T-helper 1 cell treated with Interleukin-12 subunit alpha and Interleukin-12 subunit beta and Interleukin-4 antibody, amounts not matched to agents 30 μg/mL and 1 μg/mL, for 36 hours (primary cell): ENCODE measurements around the gene DOCK9.

Source experiments
- H3K27ac Mint-ChIP-seq: one replicate; pipeline ENCODE4 v1.8.0; 2021; ENCODE audit warnings: mild to moderate bottlenecking, mixed read lengths
- H3K27me3 Mint-ChIP-seq: one replicate; pipeline ENCODE4 v1.8.0; 2021; ENCODE audit warnings: low read depth, mixed read lengths
- H3K36me3 Mint-ChIP-seq: one replicate; pipeline ENCODE4 v1.8.0; 2021; ENCODE audit warnings: low read depth, mixed read lengths
- H3K4me1 Mint-ChIP-seq: one replicate; pipeline ENCODE4 v1.8.0; 2021; ENCODE audit warnings: low read depth, mixed read lengths
- H3K4me3 Mint-ChIP-seq: one replicate; pipeline ENCODE4 v1.8.0; 2021; ENCODE audit warnings: mild to moderate bottlenecking, moderate library complexity, mixed read lengths
- H3K9me3 Mint-ChIP-seq: one replicate; pipeline ENCODE4 v1.8.0; 2021; ENCODE audit warnings: mixed read lengths

Gene DOCK9

GRCh38 chr13:98938801-98939200 is 39.1 kb downstream of the DOCK9 start:
- peaks cover 5% of the 10 kb centered on the region for H3K4me1 Mint-ChIP-seq
- H3K27ac Mint-ChIP-seq = no peak overlapping the region

GRCh38 chr13:98937911-98938381 is 39.9 kb downstream of the DOCK9 start:
- Mint-ChIP-seq H3K27me3 (no peaks in the 10 kb centered on the region), H3K4me3 (no peak overlapping the region), H3K36me3 (peaks cover 20% of the 10 kb centered on the region), H3K4me1 (peaks cover 6% of the 10 kb centered on the region), H3K27ac (no peak overlapping the region), H3K9me3 (peaks cover 22% of the 10 kb centered on the region)

More at GRCh38 chr13:98938801-98939200, 39.1 kb downstream of the DOCK9 start:
- Mint-ChIP-seq H3K36me3 (peaks cover 15% of the 10 kb centered on the region), H3K9me3 (peaks cover 16% of the 10 kb centered on the region), H3K27me3 (no peaks in the 10 kb centered on the region), H3K4me3 (no peak overlapping the region)

GRCh38 chr13:98934243-98934642 is 43.6 kb downstream of the DOCK9 start:
- Mint-ChIP-seq H3K36me3 (peaks cover 24% of the 10 kb centered on the region), H3K4me1 (peaks cover 14% of the 10 kb centered on the region), H3K27me3 (no peaks in the 10 kb centered on the region), H3K27ac (no peak overlapping the region), H3K9me3 (peaks cover 27% of the 10 kb centered on the region), H3K4me3 (no peak overlapping the region)

- Mint-ChIP-seq H3K36me3 (peaks cover 31% of the 10 kb centered on the region), H3K4me3 (peak overlapping the region; percentile 59), H3K27me3 (no peaks in the 10 kb centered on the region), H3K9me3 (peaks cover 21% of the 10 kb centered on the region), H3K27ac (peak overlapping the region; percentile 84), H3K4me1 (peaks cover 10% of the 10 kb centered on the region)
Observed at GRCh38 chr13:98930151-98930591, 47.7 kb downstream of the DOCK9 start.

GRCh38 chr13:98927951-98928927 is 49.6 kb downstream of the DOCK9 start:
- Mint-ChIP-seq H3K9me3 (peaks cover 5% of the 10 kb centered on the region), H3K4me1 (peaks cover 9% of the 10 kb centered on the region), H3K36me3 (peaks cover 26% of the 10 kb centered on the region), H3K27ac (no peak overlapping the region), H3K27me3 (no peaks in the 10 kb centered on the region), H3K4me3 (no peak overlapping the region)

- Mint-ChIP-seq H3K36me3 (peaks cover 36% of the 10 kb centered on the region), H3K27ac (no peak overlapping the region), H3K4me3 (no peak overlapping the region), H3K27me3 (no peaks in the 10 kb centered on the region), H3K9me3 (no peaks in the 10 kb centered on the region), H3K4me1 (peaks cover 6% of the 10 kb centered on the region)
Observed at GRCh38 chr13:98925949-98926348, 51.9 kb downstream of the DOCK9 start.

GRCh38 chr13:98923641-98924397 is 54.0 kb downstream of the DOCK9 start:
- Mint-ChIP-seq H3K27me3 (no peaks in the 10 kb centered on the region), H3K4me1 (peaks cover 16% of the 10 kb centered on the region), H3K4me3 (no peak overlapping the region), H3K27ac (no peak overlapping the region), H3K9me3 (peaks cover under 1% of the 10 kb centered on the region), H3K36me3 (peaks cover 50% of the 10 kb centered on the region)

GRCh38 chr13:98922306-98922705 is 55.6 kb downstream of the DOCK9 start:
- peaks cover 5% of the 10 kb centered on the region for H3K9me3 Mint-ChIP-seq
- H3K27ac Mint-ChIP-seq = no peak overlapping the region
- H3K36me3 Mint-ChIP-seq = peaks cover 55% of the 10 kb centered on the region
- no peaks in the 10 kb centered on the region for H3K27me3 Mint-ChIP-seq
- H3K4me3 Mint-ChIP-seq = no peak overlapping the region
- H3K4me1 Mint-ChIP-seq = peaks cover 25% of the 10 kb centered on the region

GRCh38 chr13:98921786-98922185 is 56.1 kb downstream of the DOCK9 start:
- Mint-ChIP-seq H3K36me3 (peaks cover 55% of the 10 kb centered on the region), H3K4me1 (peaks cover 25% of the 10 kb centered on the region), H3K9me3 (peaks cover 5% of the 10 kb centered on the region), H3K27me3 (no peaks in the 10 kb centered on the region), H3K27ac (no peak overlapping the region), H3K4me3 (no peak overlapping the region)

GRCh38 chr13:98921015-98921580 is 56.8 kb downstream of the DOCK9 start:
- no peaks in the 10 kb centered on the region for H3K27me3 Mint-ChIP-seq
- H3K27ac Mint-ChIP-seq = no peak overlapping the region
- H3K9me3 Mint-ChIP-seq = peaks cover 5% of the 10 kb centered on the region
- no peak overlapping the region for H3K4me3 Mint-ChIP-seq
- peaks cover 55% of the 10 kb centered on the region for H3K36me3 Mint-ChIP-seq
- H3K4me1 Mint-ChIP-seq = peaks cover 28% of the 10 kb centered on the region

GRCh38 chr13:98919566-98919965 is 58.3 kb downstream of the DOCK9 start:
- Mint-ChIP-seq H3K27me3 (no peaks in the 10 kb centered on the region), H3K36me3 (peaks cover 58% of the 10 kb centered on the region), H3K4me3 (no peak overlapping the region)

GRCh38 chr13:98918771-98919170 is 59.1 kb downstream of the DOCK9 start:
- Mint-ChIP-seq H3K36me3 (peaks cover 54% of the 10 kb centered on the region), H3K4me1 (peaks cover 33% of the 10 kb centered on the region), H3K27ac (peak overlapping the region; percentile 29), H3K9me3 (peaks cover 5% of the 10 kb centered on the region), H3K27me3 (no peaks in the 10 kb centered on the region), H3K4me3 (peak overlapping the region; percentile 9)

More at GRCh38 chr13:98919566-98919965, 58.3 kb downstream of the DOCK9 start:
- H3K4me1 Mint-ChIP-seq = peaks cover 33% of the 10 kb centered on the region
- H3K27ac Mint-ChIP-seq = peak overlapping the region; percentile 6
- H3K9me3 Mint-ChIP-seq = peaks cover 5% of the 10 kb centered on the region

GRCh38 chr13:98917116-98917515 is 60.7 kb downstream of the DOCK9 start:
- Mint-ChIP-seq H3K27me3 (no peaks in the 10 kb centered on the region), H3K36me3 (peaks cover 54% of the 10 kb centered on the region), H3K9me3 (peaks cover 5% of the 10 kb centered on the region), H3K4me1 (peaks cover 42% of the 10 kb centered on the region), H3K27ac (no peak overlapping the region), H3K4me3 (no peak overlapping the region)

- Mint-ChIP-seq H3K4me1 (peaks cover 42% of the 10 kb centered on the region), H3K36me3 (peaks cover 47% of the 10 kb centered on the region), H3K27ac (no peak overlapping the region), H3K4me3 (no peak overlapping the region), H3K9me3 (peaks cover 5% of the 10 kb centered on the region), H3K27me3 (no peaks in the 10 kb centered on the region)
Observed at GRCh38 chr13:98916403-98916802, 61.5 kb downstream of the DOCK9 start.
